ENCODE data around the gene SPTB.
A peak's percentile ranks its signal among the peaks of the same experiment; 100 is the strongest.

Gene SPTB

DNA sequence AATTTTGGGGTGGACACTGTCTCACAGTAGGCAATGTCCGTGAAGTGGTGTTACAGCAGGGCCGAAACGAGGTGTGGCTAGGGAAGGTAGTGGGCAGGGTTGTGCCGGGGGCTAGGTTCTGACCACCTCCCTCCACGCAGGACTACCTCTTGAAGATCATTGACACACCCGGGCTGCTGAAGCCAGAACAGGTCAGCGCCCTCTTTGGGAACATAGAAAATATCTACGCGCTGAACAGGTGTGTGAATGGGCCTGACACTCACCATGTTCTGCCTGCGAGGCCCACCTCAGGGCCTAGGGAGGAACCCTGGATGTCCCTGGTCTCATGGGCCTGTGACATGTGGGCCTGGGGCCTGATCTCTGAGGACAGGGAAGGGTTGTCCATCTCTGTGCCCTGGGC lies 150.9 kb downstream of the SPTB start:
- DNase-seq: peak in 2 of 42 donors; percentile 4 to 10
- intact Hi-C loops (cut with DNase I): no loop called here

DNA sequence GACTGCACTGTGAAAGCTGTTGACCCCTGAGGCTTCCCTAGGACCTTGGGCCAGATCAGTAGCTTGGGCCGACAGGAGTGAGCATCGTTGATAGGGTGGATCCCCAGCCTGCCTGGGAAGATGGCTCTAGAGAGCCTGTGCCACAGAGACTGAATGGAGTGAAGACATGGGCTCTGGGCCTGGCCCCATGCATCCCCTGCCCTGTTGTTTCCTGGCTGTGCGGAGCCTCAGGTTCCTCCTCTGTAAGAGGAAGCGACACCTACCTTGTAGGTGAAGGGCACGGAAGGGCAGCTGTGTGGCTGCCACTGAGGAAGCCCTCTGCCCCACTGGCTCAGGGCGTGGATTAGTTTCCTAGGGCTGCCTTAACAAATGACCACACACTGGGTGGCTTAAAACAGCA lies 151.6 kb downstream of the SPTB start:
- intact Hi-C loops (cut with DNase I): no loop called here
- peak in 2 of 42 donors; percentile 7 to 21 for DNase-seq

DNA sequence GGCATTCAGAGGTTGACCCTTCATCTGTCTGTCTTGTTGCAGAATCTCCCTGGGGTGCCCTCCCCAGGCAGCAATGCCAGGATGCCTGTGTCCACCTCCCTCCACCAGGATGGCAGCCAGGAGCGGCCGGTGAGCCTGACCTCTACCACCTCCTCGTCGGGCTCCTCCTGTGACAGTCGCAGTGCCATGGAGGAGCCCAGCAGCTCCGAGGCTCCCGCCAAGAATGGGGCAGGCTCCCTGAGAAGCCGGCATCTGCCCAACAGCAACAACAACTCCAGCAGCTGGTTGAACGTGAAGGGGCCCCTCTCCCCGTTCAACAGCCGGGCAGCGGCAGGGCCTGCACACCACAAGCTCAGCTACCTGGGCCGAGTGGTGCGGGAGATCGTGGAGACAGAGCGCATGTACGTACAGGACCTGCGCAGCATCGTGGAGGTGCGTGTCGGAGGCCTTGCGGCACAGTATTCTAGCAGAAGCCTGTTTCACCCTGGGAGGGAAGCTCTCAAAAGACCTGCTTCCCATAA lies 152.1 kb downstream of the SPTB start:
- peak in 2 of 42 donors; percentile 13 to 23 for DNase-seq
- intact Hi-C loops (cut with DNase I): no loop called here

- intact Hi-C loops (cut with DNase I): no loop called here
- DNase-seq: peak in 3 of 42 donors; percentile 16 to 49 (median 29)
Measured at GRCh38 chr14:64726585-64726890, 153.2 kb downstream of the SPTB start.

DNA sequence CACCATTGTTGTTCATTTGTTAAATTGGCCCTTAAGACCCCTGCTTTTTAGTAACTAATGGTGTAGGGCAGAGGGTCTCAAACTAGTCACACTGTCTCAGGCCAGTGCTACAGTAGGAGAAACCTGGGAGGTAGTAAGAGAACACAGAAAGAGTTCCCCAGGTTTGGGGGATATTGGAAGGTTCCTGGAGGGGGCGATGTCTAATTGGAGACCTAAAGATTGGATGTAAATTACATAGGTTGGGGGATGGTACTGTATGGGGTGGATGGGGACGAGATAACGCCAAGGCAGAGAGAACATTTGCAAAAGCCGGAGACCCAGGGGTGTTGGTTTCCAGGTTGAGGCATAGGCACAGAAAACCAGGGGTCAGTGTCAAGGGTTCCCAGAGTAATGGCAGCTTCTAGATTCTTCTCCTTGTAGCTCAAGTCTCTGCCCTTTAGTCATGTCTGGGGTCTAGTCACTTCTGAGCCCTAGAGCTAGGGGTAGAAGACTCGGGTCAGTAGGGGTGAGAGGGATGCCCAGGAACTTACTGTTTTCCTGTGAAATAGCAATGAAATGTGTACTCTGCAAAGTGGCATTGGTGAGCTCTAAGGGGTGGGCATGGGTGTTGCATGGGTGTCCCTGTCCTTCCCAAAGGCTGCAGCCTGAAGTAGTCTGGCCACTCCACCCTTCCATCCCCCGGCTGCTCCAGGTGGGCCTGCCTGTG lies 153.7 kb downstream of the SPTB start:
- DNase-seq: no peak
- intact Hi-C loops (cut with DNase I): no loop called here

DNA sequence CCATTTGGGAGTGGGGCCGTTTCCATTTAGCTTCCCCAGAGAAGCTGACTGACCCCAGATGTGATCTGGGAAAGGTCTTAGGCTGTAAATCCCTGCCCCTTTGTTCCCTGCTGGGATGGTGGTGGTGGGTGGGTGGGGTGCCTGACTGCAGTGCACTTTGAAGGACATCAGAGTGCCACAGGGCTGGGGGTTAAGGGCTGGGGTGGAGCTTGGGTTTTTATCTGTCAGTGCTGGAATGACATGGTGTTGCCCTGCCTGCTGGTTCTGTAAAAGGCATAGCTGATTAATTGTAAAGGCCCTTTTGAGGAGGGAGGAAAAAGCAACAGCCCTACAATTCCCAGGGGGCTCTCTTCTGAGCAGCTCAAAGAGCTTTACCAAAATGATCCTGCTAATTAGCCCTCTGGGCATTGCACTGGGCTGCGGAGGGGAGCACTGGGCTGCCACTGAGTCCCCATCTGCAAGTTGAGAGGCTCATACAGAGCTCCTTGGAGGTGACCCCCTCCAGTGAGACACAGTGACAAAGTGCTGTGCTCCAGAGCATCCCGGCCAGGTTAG lies 154.4 kb downstream of the SPTB start:
- intact Hi-C loops (cut with DNase I): no loop called here
- peak in 2 of 42 donors; percentile 4 to 14 for DNase-seq

DNA sequence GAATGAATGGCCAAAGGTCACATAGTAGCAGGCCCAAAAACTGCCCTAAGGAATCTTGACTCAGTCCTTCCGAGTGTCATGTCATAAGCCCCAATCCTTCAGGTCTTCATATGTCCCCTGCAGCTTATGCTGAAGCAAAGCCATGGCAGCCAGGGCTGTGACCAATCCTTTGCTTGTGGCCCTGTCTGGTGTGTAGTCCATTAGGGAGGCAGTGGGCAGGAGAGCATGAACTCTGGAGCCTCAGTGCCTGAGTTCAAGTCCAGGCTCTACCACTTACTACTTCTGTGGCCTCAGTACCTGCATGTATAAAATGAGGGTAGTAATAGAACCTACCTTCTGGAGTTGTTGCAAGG lies 155.2 kb downstream of the SPTB start:
- DNase-seq: peak in 1 of 42 donors; percentile 18
- intact Hi-C loops (cut with DNase I): no loop called here

GRCh38 chr14:64723691-64724577 lies 155.8 kb downstream of the SPTB start:
- DNase-seq: peak in 15 of 42 donors; percentile 32 to 81 (median 56)
- intact Hi-C loops (cut with DNase I): no loop called here

DNA sequence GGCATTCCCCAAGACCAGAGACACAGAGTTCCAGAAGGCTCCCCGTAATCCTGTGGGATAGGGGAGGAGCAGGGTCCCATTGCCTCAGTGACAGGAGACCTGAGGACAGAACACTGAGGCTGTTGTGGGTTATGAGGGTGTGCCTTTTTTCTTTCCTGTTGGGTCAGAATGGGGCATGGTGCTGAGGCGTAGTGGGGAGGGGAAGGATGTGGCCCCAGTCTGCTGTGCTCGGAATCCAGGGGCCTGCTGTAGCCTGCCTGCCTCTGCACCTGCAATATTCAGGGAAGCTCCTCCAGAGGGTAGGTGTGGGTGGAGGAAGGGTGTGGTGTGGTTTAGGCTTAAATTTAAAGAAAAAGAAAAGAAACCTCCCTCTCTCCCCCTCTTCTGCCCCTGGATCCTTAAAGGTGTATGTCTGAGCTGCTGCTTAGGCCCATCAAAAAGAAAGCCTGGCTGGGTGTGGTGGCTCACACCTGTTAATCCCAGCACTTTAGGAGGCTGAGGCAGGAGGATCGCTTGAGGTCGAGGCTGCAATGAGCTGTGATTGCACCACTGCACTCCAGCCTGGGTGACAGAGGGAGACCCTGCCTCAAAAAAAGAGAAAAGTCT lies 156.8 kb downstream of the SPTB start:
- peak in 1 of 42 donors; percentile 22 for DNase-seq
- intact Hi-C loops (cut with DNase I): no loop called here

DNA sequence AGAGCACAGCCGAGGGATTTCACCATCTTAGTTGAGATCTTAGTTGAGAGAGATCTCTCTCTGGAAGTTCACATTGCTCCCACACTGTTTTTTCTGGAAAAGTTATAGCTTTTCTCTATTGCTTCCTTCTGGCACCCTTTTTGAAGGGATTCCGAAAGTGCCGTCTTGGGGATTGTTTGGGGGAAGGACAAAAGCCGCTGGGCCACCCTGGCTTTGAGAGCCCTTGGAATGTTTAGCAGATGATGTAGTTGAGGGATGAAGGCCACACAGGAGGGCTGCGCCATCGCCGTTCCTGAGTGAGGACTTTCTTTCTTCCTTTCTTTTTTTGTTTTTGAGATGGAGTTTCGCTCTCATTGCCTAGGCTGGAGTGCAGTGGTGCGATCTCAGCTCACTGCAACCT lies 157.8 kb downstream of the SPTB start:
- intact Hi-C loops (cut with DNase I): no loop called here
- DNase-seq: no peak

GRCh38 chr14:64721391-64721791 lies 158.3 kb downstream of the SPTB start:
- DNase-seq: peak in 4 of 42 donors; percentile 22 to 54 (median 28)
- intact Hi-C loops (cut with DNase I): no loop called here

GRCh38 chr14:64720131-64720576 lies 159.6 kb downstream of the SPTB start:
- intact Hi-C loops (cut with DNase I): no loop called here
- peak in 2 of 42 donors; percentile 11 to 14 for DNase-seq

- DNase-seq: peak in 2 of 42 donors; percentile 8 to 20
- intact Hi-C loops (cut with DNase I): loop anchor here (5.0 kb wide), 1 partner anchor 37 kb away; no protein-coding TSS in a partner anchor
Measured at GRCh38 chr14:64719601-64720000, 160.1 kb downstream of the SPTB start.

DNA sequence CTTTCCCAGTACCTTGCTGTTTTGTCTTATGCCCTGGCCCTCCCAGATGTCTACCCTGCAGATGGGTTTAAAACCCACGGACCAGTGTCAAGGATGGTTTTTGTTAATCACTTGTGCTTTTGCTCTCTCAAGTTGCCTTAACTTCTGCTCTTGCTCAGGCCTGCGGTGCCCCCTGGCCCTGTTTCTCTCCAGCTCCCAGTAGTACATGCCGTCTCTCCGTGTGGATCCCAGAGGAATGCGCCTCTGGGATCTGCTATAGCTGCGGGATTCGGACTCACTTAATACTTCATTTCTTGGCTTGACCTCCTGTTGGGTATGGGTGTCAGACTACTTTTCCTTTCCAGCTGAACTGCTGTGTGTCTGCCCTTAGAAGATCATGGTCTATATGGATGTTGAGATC lies 160.9 kb downstream of the SPTB start:
- intact Hi-C loops (cut with DNase I): loop anchor here (5.0 kb wide), 1 partner anchor 36 kb away; no protein-coding TSS in a partner anchor
- DNase-seq: peak in 2 of 42 donors; percentile 6 to 19

DNA sequence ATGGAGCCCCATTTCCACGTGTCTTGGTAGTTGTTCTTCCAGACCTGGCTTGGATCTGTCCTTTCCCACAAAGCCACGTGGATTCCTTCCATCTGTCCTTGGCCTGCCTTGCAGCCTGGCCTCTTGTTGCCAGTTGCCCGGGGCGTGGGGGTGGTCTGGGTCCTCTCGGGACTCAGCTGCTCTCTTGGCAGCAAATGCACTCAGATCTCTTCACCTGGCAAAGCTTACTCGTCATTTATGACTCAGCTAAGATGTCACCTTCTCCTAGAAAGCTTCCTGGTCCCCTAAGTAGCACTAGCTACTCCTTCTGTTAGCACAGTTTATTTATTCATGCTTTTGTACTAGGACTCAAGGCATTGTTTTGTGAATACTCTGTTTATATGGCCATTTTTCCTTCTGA lies 161.8 kb downstream of the SPTB start:
- DNase-seq: peak in 5 of 42 donors; percentile 18 to 67 (median 38)
- intact Hi-C loops (cut with DNase I): loop anchor here (5.0 kb wide), 1 partner anchor 36 kb away; no protein-coding TSS in a partner anchor

DNA sequence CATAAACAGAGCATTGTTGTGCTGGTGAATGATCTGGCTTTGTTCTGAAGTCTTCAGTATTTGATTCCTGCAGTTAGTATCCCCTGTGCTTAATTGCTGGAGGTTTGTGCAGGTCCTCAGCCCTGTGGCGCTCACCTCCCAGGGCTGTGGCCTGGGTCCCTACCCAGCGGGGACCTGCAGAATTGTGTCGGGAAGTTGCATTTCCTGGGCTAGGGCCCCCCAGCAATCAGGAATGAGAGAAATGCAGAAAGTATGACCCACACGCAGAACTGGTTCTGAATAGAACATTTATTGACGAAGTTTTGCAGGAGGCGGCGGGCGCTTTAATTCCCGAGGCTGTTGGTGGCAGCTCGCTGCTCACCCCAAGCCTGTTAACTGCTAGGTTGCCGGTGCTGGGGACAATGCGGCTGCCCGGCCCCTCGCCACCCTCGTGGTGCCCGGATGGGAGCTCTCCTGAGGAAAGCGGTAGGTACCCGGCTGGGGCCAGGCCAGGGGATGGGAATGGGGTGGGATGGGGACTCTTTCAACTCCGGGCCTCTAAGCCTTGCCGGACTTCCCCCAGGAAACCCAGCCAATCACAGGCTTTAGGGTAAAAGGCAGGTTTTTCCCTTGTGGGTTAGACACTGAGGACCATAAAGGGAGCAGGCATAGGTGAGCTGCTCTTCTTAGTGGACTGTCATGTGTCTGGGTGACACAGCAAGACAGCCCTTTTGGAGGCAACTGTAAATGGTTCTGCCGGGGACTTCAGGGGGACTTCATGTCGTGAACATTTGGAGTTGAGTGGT lies 163.9 kb downstream of the SPTB start:
- DNase-seq: peak in 40 of 42 donors; percentile 35 to 87 (median 67)
- intact Hi-C loops (cut with DNase I): loop anchor here (5.0 kb wide), 1 partner anchor 34 kb away; no protein-coding TSS in a partner anchor

DNA sequence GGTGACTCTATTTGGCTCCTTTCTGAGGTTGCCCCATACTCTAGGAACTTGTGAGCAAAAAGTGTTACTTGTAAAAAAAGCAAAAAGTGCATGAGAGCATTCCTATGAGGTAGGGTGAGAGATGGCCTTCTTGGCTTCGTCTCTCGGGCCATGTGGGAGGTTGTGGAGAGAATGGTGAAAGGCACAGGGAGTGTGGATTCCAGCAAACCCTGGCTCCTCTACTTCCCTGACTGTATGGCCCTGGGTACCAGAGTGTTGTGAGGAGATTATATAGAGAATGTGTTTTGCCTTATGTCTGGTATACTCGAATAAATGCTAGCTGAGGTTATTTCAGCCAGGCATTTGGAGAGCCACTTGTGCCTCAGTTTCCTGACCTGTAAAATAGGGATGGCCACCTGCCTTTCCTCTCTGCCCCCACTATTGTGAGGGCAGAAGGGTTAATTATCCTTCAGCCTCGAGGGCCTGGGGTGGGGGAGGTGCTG lies 164.5 kb downstream of the SPTB start:
- peak in 12 of 42 donors; percentile 2 to 73 (median 52) for DNase-seq
- intact Hi-C loops (cut with DNase I): loop anchor here (5.0 kb wide), 1 partner anchor 33 kb away; no protein-coding TSS in a partner anchor
